T-helper 17 cell (primary cell): Measurements from ENCODE around the gene IPO11. TPM values are rescaled to one million over a fixed set of nuclear protein-coding genes. Genes with fewer than 3 reads are reported as not detected.

ENCODE experiments used
- ATAC-seq: fragments of 150-1000 bp; cut with Tn5 transposase; 2 replicates; pipeline ENCODE4 v1.10.0; 2021; ENCODE audit warnings: mild to moderate bottlenecking, moderate library complexity
- DNase-seq, 3 donors: peaks; one replicate each; pipeline versions ENCODE4 v3.0.0 to v3.0.0-alpha.2; 2020 to 2021
- H3K9me3 ChIP-seq: one replicate; pipeline ENCODE4 v1.7.0; 2013; ENCODE audit warnings: low read length, mild to moderate bottlenecking; ENCODE audit not compliant: control insufficient read depth, poor library complexity, severe bottlenecking
- H3K27ac Mint-ChIP-seq: one replicate; pipeline ENCODE4 v1.8.0; 2022; ENCODE audit warnings: mild to moderate bottlenecking, moderate library complexity, mixed read lengths
- H3K27me3 Mint-ChIP-seq: one replicate; pipeline ENCODE4 v1.8.0; 2022; ENCODE audit warnings: mixed read lengths
- H3K36me3 Mint-ChIP-seq: one replicate; pipeline ENCODE4 v1.8.0; 2022; ENCODE audit warnings: low read depth, mixed read lengths
- H3K4me1 Mint-ChIP-seq: one replicate; pipeline ENCODE4 v1.8.0; 2022; ENCODE audit warnings: mild to moderate bottlenecking, mixed read lengths
- H3K4me3 Mint-ChIP-seq: one replicate; pipeline ENCODE4 v1.8.0; 2022; ENCODE audit warnings: mild to moderate bottlenecking, moderate library complexity, mixed read lengths
- total RNA-seq, 4 donors: library from RNA in 2 of 4; stranded (reverse) in 2 of 4; gene quantifications; one replicate each; pipeline ENCODE4 v1.2.3 and lab custom pipeline; 2022 to 2026

IPO11 gene
- total RNA-seq (10 to 100 TPM; 17.9 to 18.3 TPM), total RNA-seq (lab: John Stamatoyannopoulos, UW) (17.9 to 21.2 reads per million in 2 donors)

DNA sequence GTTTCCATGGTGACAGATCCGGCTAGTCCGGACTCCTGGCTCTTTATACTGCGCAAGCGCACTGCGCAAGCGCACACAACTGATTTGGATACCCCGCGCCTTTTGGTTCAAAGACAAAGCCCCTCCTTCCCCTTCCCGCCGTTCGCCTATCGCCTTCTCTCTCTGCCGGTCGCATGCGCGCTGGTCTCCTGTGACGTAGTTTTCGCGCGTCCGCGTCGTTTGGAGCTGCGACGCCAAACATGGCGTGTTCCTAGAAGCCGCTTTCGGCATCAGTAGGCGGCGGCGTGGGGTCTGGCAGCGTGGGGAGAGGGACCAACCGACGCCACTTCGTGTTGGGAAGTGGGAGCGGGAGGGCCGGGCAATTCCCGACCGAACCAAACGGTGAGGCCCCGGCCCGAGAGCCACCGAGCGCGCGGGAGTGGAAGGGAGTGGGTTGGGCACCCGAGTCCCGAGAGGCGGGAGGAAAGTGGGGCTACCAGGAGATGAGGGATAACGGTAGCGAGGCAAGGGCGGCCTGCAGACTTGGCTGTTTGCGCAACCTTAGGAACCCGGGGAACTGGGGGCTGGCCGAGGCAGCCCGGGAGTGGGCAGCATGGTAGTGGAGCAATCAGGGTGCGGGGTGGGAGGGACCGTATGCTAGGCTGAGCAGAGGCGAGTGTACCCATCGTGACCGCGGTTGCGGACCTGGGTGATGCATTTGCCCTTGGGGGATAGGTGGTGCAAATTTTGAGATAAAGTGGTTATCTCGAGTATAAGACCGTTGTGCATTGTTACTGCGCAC lies at the start of gene IPO11:
Gene IPO11, plus strand, starts transcription at position 215 of the 781 bp plus-strand sequence. CDS start 24,517 bp downstream, outside the sequence.
- no peaks in the 10 kb centered on the region for H3K36me3 Mint-ChIP-seq
- peak within 1 kb of the TSS; percentile 94 for H3K4me3 Mint-ChIP-seq
- peaks cover 19% of the 10 kb centered on the region for H3K4me1 Mint-ChIP-seq
- ATAC-seq (peak; percentile 93), DNase-seq (peak; percentile 92 to 98 (median 96))
- peak within 1 kb of the TSS; percentile 96 for H3K27ac Mint-ChIP-seq
- no peaks in the 10 kb centered on the region for H3K27me3 Mint-ChIP-seq
- no peaks in the 10 kb centered on the region for H3K9me3 ChIP-seq

GRCh38 chr5:62369039-62369438 lies 43.5 kb upstream of the IPO11 start:
- H3K27ac Mint-ChIP-seq: peak overlapping the region; percentile 61
- peaks cover 8% of the 10 kb centered on the region for H3K4me1 Mint-ChIP-seq
- H3K4me3 Mint-ChIP-seq: no peak overlapping the region
- no peak for ATAC-seq
- H3K36me3 Mint-ChIP-seq: peaks cover 3% of the 10 kb centered on the region
- no peaks in the 10 kb centered on the region for H3K27me3 Mint-ChIP-seq
- H3K9me3 ChIP-seq: no peaks in the 10 kb centered on the region
- no peak for DNase-seq

DNA sequence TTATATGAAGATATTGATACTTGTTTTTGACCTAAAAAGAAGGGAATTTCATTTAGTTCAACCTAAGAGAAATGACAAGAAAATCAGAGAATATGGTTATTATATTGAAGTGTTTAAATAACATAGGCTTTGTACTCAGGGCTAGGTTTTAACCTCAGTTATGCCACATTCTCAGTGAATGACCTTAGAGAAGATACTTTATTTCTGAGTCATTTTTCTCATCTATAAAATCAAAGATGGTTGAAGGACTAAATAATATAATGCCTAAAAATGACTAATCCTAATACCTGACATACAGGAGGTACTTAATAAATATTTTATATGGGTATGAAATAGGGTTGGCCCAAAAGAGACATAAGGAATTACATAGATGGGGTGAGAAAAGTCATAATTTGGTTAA lies 41.2 kb upstream of the IPO11 start:
- Mint-ChIP-seq H3K36me3 (no peaks in the 10 kb centered on the region), H3K4me1 (peaks cover 5% of the 10 kb centered on the region), H3K27ac (peak overlapping the region; percentile 65), H3K4me3 (no peak overlapping the region), H3K27me3 (no peaks in the 10 kb centered on the region)
- ATAC-seq (no peak), DNase-seq (no peak)
- H3K9me3 ChIP-seq: no peaks in the 10 kb centered on the region

DNA sequence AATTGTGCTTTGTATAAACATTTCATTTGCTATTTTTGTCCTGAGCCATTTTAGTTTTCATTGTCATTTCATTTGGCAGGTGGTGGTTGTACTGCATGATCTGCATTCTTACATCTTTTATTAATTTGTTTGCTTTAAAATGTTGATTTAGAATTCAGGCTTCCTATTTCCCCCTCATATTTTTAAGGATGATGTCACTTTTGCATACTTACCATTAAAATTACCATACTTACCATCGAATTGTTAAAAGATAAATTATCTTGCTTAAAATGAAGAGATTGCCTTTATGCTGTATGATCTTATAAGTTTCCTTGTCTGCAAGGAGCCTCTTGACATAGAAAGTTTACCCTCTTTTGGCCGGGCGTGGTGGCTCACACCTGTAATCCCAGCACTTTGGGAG lies 40.0 kb upstream of the IPO11 start:
- Mint-ChIP-seq H3K36me3 (no peaks in the 10 kb centered on the region), H3K4me1 (peaks cover 5% of the 10 kb centered on the region), H3K4me3 (no peak overlapping the region), H3K27me3 (no peaks in the 10 kb centered on the region), H3K27ac (peak overlapping the region; percentile 65)
- DNase-seq: no peak
- ATAC-seq: no peak
- no peaks in the 10 kb centered on the region for H3K9me3 ChIP-seq

- Mint-ChIP-seq H3K4me3 (no peak overlapping the region), H3K27ac (peak overlapping the region; percentile 66), H3K36me3 (no peaks in the 10 kb centered on the region), H3K4me1 (peaks cover 5% of the 10 kb centered on the region), H3K27me3 (no peaks in the 10 kb centered on the region)
- H3K9me3 ChIP-seq: no peaks in the 10 kb centered on the region
- no peak for DNase-seq
- no peak for ATAC-seq
Measured at GRCh38 chr5:62373382-62373781, 39.2 kb upstream of the IPO11 start.

- DNase-seq (no peak), ATAC-seq (no peak)
- Mint-ChIP-seq H3K4me1 (peaks cover 5% of the 10 kb centered on the region), H3K27ac (peak overlapping the region; percentile 66), H3K27me3 (no peaks in the 10 kb centered on the region), H3K4me3 (no peak overlapping the region), H3K36me3 (no peaks in the 10 kb centered on the region)
- no peaks in the 10 kb centered on the region for H3K9me3 ChIP-seq
Measured at GRCh38 chr5:62374090-62374489, 38.5 kb upstream of the IPO11 start.

GRCh38 chr5:62375627-62376026 lies 36.9 kb upstream of the IPO11 start:
- Mint-ChIP-seq H3K36me3 (no peaks in the 10 kb centered on the region), H3K4me1 (peaks cover 4% of the 10 kb centered on the region), H3K27me3 (no peaks in the 10 kb centered on the region), H3K4me3 (no peak overlapping the region), H3K27ac (no peak overlapping the region)
- ATAC-seq (no peak), DNase-seq (no peak)
- H3K9me3 ChIP-seq: no peaks in the 10 kb centered on the region

- no peaks in the 10 kb centered on the region for H3K9me3 ChIP-seq
- no peak for DNase-seq
- no peaks in the 10 kb centered on the region for H3K27me3 Mint-ChIP-seq
- peaks cover 2% of the 10 kb centered on the region for H3K36me3 Mint-ChIP-seq
- H3K4me1 Mint-ChIP-seq: peaks cover 3% of the 10 kb centered on the region
- no peak overlapping the region for H3K4me3 Mint-ChIP-seq
- H3K27ac Mint-ChIP-seq: no peak overlapping the region
- ATAC-seq: no peak
Measured at GRCh38 chr5:62376064-62376463, 36.5 kb upstream of the IPO11 start.

GRCh38 chr5:62385131-62385530 lies 27.4 kb upstream of the IPO11 start:
- H3K9me3 ChIP-seq: no peaks in the 10 kb centered on the region
- Mint-ChIP-seq H3K27ac (no peak overlapping the region), H3K4me1 (peaks cover 2% of the 10 kb centered on the region), H3K36me3 (peaks cover 3% of the 10 kb centered on the region), H3K4me3 (no peak overlapping the region), H3K27me3 (no peaks in the 10 kb centered on the region)
- ATAC-seq (no peak), DNase-seq (no peak)

DNA sequence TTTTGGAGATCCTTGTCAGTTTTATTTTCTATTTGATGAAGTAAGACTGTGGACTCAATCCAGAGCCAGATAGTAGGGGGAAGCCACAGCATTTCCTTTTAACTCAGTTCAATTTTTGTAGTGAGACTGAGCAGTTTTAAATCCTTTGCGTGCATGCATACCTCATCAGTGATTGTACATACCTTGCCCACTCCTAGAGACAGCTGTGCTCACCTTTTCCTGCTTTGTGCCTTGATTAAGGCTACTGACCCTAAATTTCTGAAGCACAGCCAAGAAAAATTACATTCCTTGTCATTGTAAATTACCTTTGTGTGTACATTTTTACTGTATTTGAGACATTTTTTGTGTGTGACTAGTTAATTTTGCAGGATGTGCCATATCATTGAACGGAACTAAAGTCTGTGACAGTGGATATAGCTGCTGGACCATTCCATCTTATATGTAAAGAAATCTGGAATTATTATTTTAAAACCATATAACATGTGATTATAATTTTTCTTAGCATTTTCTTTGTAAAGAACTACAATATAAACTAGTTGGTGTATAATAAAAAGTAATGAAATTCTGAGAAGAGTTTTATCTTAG lies 26.7 kb upstream of the IPO11 start:
- peaks cover 3% of the 10 kb centered on the region for H3K36me3 Mint-ChIP-seq
- no peak overlapping the region for H3K27ac Mint-ChIP-seq
- no peaks in the 10 kb centered on the region for H3K9me3 ChIP-seq
- no peak overlapping the region for H3K4me3 Mint-ChIP-seq
- DNase-seq (no peak), ATAC-seq (no peak)
- H3K4me1 Mint-ChIP-seq: peaks cover 2% of the 10 kb centered on the region
- H3K27me3 Mint-ChIP-seq: no peaks in the 10 kb centered on the region

DNA sequence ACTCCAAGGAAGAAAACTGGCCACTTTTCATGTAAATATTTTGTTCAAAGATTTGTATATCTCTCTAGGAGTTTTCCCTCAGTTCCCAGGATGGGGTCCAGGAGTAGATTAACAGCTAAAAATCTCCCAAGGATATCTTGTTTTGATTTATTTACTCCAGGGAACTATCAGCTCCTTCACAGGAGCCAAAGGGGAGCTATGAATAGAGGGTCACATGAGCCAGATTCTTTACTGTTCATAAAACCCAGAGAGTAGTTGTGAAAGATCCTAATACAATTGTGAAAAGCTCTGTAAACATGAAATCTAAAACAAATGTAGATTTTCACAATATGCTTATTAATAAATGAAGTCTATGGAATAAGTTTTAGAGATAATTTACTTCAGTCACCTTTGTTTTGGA lies 25.7 kb upstream of the IPO11 start:
- Mint-ChIP-seq H3K27ac (peak overlapping the region; percentile 65), H3K36me3 (no peaks in the 10 kb centered on the region), H3K27me3 (no peaks in the 10 kb centered on the region), H3K4me1 (no peaks in the 10 kb centered on the region), H3K4me3 (no peak overlapping the region)
- no peak for ATAC-seq
- H3K9me3 ChIP-seq: no peaks in the 10 kb centered on the region
- no peak for DNase-seq

GRCh38 chr5:62395210-62395950 lies 17.2 kb upstream of the IPO11 start:
- H3K9me3 ChIP-seq: no peaks in the 10 kb centered on the region
- H3K27me3 Mint-ChIP-seq: no peaks in the 10 kb centered on the region
- no peaks in the 10 kb centered on the region for H3K36me3 Mint-ChIP-seq
- peak overlapping the region; percentile 87 for H3K27ac Mint-ChIP-seq
- H3K4me3 Mint-ChIP-seq: no peak overlapping the region
- ATAC-seq (no peak), DNase-seq (no peak)
- peaks cover 9% of the 10 kb centered on the region for H3K4me1 Mint-ChIP-seq
